Cardiac muscle cell (in vitro differentiated cells and primary cell): ENCODE results near the gene DLGAP1. TPM values are rescaled to one million over a fixed set of nuclear protein-coding genes. Genes with fewer than 3 reads are reported as not detected.

Experiments
- DNase-seq, 2 donors: peaks; one replicate each; pipeline versions ENCODE4 v3.0.0 to v3.0.0-alpha.2; 2010 to 2017; ENCODE audit warnings: low read depth in 1 of 2, low spot score in 1 of 2
- H3K27ac ChIP-seq: fragments of 200-600 bp; sonication (generic); 2 replicates; pipeline ENCODE4 v1.5.1; 2016
- H3K27me3 ChIP-seq: fragments of 200-600 bp; sonication (generic); 2 replicates; pipeline ENCODE4 v1.6.0; 2016; ENCODE audit warnings: control low read depth
- H3K36me3 ChIP-seq: fragments of 200-600 bp; sonication (generic); 2 replicates; pipeline ENCODE4 v1.5.1; 2016; ENCODE audit warnings: control low read depth
- H3K4me1 ChIP-seq: fragments of 200-600 bp; sonication (generic); 2 replicates; pipeline ENCODE4 v1.8.1; 2017; ENCODE audit warnings: low read depth, mild to moderate bottlenecking, mixed run types
- H3K4me3 ChIP-seq: fragments of 200-600 bp; sonication (generic); 2 replicates; pipeline ENCODE4 v1.5.1; 2016; ENCODE audit warnings: mild to moderate bottlenecking
- H3K9me3 ChIP-seq: fragments of 200-600 bp; sonication (generic); 2 replicates; pipeline ENCODE4 v1.5.1; 2017; ENCODE audit warnings: low read depth, mild to moderate bottlenecking, control low read depth
- polyA plus RNA-seq: library from polyadenylated mRNA; unstranded; fragments of >200 nt; fragmentation: Nextera tagmentation; extraction: Ambion mirVana; gene quantifications from 2 replicates; pipeline ENCODE4 v1.2.1, GENCODE V29; 2016
- total RNA-seq: library from RNA; depleted of rRNA; stranded (reverse); fragments of >200 nt; gene quantifications from 2 replicates; pipeline ENCODE4 v1.2.3, GENCODE V29; 2016
- TF ChIP-seq, protein P1 (sequence below): IDR thresholded peaks from 2 replicates; pipeline ENCODE4 v1.5.1; 2012; ENCODE audit warnings: low read depth, mild to moderate bottlenecking, low read length

The DLGAP1 gene
- total and polyA plus RNA-seq, 2 experiments from 2014 or later, result 2.5 to 7.9 TPM

DNA sequence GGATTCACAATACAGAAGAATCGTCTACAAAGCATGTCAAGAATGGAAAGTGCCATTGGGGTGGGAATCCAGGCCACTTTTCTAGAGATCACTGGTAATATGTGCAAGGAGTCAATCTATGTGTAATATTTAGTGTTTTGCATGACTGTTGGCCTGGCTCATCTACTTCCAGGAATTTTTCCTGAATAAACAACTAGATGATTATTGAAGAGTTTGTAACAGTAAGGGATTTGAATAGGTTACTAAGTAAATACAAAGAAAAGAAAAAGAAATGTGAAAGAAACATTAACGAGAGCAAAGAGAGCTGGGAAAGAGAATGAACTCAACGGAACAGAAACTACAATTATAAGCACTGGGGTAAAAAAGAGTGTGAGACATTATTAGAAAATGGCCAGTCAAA is 599.1 kb downstream of the DLGAP1 start:
- H3K36me3 ChIP-seq, result no peaks in the 10 kb centered on the region
- no peaks in the 10 kb centered on the region for H3K27me3 ChIP-seq

DNA sequence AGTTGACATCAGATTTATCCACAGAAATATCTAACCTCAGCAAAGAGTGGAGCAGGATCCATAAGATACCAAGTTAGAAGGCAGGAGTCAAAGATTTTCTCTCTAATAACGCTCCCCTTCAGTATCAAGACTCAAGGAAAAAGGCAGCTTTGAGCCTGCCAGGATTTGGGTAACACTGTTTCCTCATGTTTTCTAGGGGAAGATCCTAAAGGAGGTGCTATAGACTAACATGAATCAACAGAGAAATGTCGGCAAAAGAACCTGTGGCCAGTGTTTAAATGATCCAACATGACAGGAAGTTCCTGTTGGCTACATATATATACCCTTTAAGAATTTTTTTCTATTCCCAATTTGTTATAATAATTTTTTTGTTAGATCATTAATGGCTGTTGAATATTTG is 602.8 kb downstream of the DLGAP1 start:
- H3K9me3 ChIP-seq, result no peaks in the 10 kb centered on the region
- H3K4me3 ChIP-seq, result no peak overlapping the region
- no peak overlapping the region for H3K27ac ChIP-seq
- TF ChIP-seq, protein P1, sequence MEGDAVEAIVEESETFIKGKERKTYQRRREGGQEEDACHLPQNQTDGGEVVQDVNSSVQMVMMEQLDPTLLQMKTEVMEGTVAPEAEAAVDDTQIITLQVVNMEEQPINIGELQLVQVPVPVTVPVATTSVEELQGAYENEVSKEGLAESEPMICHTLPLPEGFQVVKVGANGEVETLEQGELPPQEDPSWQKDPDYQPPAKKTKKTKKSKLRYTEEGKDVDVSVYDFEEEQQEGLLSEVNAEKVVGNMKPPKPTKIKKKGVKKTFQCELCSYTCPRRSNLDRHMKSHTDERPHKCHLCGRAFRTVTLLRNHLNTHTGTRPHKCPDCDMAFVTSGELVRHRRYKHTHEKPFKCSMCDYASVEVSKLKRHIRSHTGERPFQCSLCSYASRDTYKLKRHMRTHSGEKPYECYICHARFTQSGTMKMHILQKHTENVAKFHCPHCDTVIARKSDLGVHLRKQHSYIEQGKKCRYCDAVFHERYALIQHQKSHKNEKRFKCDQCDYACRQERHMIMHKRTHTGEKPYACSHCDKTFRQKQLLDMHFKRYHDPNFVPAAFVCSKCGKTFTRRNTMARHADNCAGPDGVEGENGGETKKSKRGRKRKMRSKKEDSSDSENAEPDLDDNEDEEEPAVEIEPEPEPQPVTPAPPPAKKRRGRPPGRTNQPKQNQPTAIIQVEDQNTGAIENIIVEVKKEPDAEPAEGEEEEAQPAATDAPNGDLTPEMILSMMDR, result no peak
- H3K27me3 ChIP-seq, result no peaks in the 10 kb centered on the region
- no peak for DNase-seq
- H3K36me3 ChIP-seq, result no peaks in the 10 kb centered on the region
- no peaks in the 10 kb centered on the region for H3K4me1 ChIP-seq

More for the DNA sequence above, 599.1 kb downstream of the DLGAP1 start:
- Histone ChIP-seq H3K27ac (no peak overlapping the region), H3K4me3 (no peak overlapping the region), H3K4me1 (no peaks in the 10 kb centered on the region), H3K9me3 (no peaks in the 10 kb centered on the region)
- TF ChIP-seq, protein P1, result no peak
- no peak for DNase-seq

DNA sequence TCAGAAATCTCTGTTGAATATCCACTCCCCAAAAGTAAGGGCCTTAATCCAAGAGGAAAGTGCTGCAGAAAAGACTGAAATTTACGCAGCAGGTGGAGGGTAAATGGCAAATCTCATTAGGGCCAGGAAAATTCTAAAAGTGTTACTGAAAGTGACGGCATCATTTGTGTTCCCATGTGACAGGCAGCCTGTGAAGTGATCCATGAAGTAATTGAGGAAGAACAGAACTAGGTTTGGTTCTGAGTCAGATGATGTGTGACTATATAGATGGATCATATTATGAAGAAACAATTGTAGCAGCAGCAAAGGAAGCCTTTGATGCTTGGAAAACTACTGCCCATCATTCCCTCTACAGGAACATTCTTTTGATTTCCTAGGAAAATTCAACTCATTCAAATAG is 603.9 kb downstream of the DLGAP1 start:
- Histone ChIP-seq H3K27me3 (no peaks in the 10 kb centered on the region), H3K4me1 (no peaks in the 10 kb centered on the region), H3K27ac (no peak overlapping the region), H3K9me3 (no peaks in the 10 kb centered on the region), H3K36me3 (no peaks in the 10 kb centered on the region), H3K4me3 (no peak overlapping the region)
- TF ChIP-seq, protein P1, result no peak
- no peak for DNase-seq

DNA sequence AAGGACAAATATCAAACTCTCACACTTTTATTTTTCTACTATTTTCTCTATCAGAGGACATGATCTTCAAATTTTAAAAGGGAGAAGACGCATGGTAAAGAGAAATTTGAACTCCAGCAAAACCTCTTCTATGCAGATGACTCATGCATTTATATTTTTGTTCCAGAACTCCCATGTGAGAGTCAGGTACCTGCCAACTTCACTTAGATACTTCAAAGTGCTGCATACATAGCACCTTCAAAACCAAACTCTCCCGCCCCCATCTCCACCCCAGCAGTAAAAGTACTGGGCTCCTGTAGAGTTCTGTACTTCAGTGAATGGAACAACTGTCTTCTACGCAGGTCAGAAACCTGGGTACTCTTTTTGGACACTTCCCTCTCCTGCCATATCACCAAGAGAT is 606.8 kb downstream of the DLGAP1 start:
- no peak for DNase-seq
- Histone ChIP-seq H3K9me3 (no peaks in the 10 kb centered on the region), H3K27ac (no peak overlapping the region), H3K4me1 (peaks cover 2% of the 10 kb centered on the region), H3K27me3 (no peaks in the 10 kb centered on the region), H3K36me3 (no peaks in the 10 kb centered on the region), H3K4me3 (no peak overlapping the region)
- TF ChIP-seq, protein P1, result no peak

DNA sequence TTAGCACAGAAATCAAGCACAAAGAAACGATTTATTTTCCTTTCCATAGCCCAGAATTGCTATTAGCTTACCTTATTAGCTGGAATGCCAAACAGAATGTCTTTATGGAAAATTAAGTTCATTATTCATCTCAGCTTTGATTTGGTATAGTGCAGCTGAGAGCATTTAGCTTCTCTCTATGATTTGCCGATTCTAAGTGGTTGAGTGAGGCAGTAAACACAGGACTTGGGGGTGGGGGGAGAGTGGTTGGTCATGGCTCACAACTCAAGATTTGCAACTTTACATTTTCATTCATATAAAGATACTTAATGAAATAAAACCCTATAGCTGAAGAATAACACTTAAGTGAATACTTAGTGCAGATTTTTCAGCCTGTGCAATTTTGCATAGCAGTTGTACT is 609.9 kb downstream of the DLGAP1 start:
- no peak overlapping the region for H3K27ac ChIP-seq
- TF ChIP-seq, protein P1, result no peak
- no peak for DNase-seq
- H3K36me3 ChIP-seq, result no peaks in the 10 kb centered on the region
- no peaks in the 10 kb centered on the region for H3K9me3 ChIP-seq
- H3K4me3 ChIP-seq, result no peak overlapping the region
- no peaks in the 10 kb centered on the region for H3K27me3 ChIP-seq
- peaks cover 7% of the 10 kb centered on the region for H3K4me1 ChIP-seq

DNA sequence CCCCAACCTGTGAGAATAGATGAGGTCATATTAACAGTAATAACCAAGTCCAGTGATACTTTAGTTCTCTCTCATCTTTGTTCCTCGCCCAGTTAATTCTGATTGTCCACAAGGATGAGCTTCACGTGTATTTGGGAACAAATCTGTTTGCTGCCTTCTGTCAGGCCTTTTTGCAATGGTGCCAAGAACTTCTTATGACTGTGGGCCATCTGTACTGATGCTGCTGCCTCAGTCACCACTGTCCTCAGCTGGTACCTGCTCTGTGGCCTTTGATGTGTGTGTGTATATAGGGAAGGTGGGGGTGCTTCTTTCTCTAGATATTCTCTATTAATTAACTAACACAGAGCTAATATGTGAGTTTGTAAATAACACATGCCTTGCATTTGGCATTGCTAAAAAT is 612.3 kb downstream of the DLGAP1 start:
- DNase-seq, result no peak
- H3K27ac ChIP-seq, result no peak overlapping the region
- peaks cover 7% of the 10 kb centered on the region for H3K4me1 ChIP-seq
- TF ChIP-seq, protein P1, result no peak
- H3K4me3 ChIP-seq, result no peak overlapping the region
- H3K27me3 ChIP-seq, result no peaks in the 10 kb centered on the region
- no peaks in the 10 kb centered on the region for H3K36me3 ChIP-seq
- H3K9me3 ChIP-seq, result no peaks in the 10 kb centered on the region
